HL-60 (cell line): ENCODE results near the gene CHMP1A.

Source experiments
- DNase-seq, 2 experiments: peaks; one replicate each; pipeline ENCODE4 v3.0.0-alpha.2; 2010 to 2020; ENCODE audit warnings: low read depth in 1 of 2, low spot score in 1 of 2
- H3K27ac ChIP-seq: fragments of 250-450 bp; sonication (Bioruptor Pico); replicated peaks from 2 replicates; pipeline ENCODE4 v1.5.1; 2020; ENCODE audit warnings: mild to moderate bottlenecking, moderate library complexity
- H3K27me3 ChIP-seq: fragments of 250-450 bp; sonication (Bioruptor Pico); 2 replicates; pipeline ENCODE4 v1.5.1; 2021; ENCODE audit warnings: mild to moderate bottlenecking, moderate library complexity; ENCODE audit not compliant: insufficient read depth, poor library complexity, severe bottlenecking
- H3K4me3 ChIP-seq: replicated peaks from 2 replicates; pipeline ENCODE4 v1.5.1; 2011; ENCODE audit warnings: mild to moderate bottlenecking, control low read depth, low read length; ENCODE audit not compliant: insufficient read depth
- GABPA ChIP-seq: IDR thresholded peaks from 2 replicates; pipeline ENCODE4 v1.6.1; 2012; ENCODE audit warnings: low read depth
- POLR2AphosphoS5 ChIP-seq: IDR thresholded peaks from 2 replicates; pipeline ENCODE4 v1.6.1; 2012; ENCODE audit warnings: low read depth
- SPI1 ChIP-seq: IDR thresholded peaks from 2 replicates; pipeline ENCODE4 v1.6.1; 2012; ENCODE audit warnings: low read depth, mild to moderate bottlenecking, borderline replicate concordance
- TF ChIP-seq, protein P1 (sequence below): IDR thresholded peaks from one replicate; pipeline ENCODE4 v1.5.1; 2011; ENCODE audit warnings: low read length, control low read depth, inconsistent platforms; ENCODE audit not compliant: insufficient read depth
- TF ChIP-seq, protein P2 (sequence below): IDR thresholded peaks from 2 replicates; pipeline ENCODE4 v1.6.1; 2012; ENCODE audit warnings: low read depth; ENCODE audit not compliant: insufficient replicate concordance

CHMP1A gene

DNA sequence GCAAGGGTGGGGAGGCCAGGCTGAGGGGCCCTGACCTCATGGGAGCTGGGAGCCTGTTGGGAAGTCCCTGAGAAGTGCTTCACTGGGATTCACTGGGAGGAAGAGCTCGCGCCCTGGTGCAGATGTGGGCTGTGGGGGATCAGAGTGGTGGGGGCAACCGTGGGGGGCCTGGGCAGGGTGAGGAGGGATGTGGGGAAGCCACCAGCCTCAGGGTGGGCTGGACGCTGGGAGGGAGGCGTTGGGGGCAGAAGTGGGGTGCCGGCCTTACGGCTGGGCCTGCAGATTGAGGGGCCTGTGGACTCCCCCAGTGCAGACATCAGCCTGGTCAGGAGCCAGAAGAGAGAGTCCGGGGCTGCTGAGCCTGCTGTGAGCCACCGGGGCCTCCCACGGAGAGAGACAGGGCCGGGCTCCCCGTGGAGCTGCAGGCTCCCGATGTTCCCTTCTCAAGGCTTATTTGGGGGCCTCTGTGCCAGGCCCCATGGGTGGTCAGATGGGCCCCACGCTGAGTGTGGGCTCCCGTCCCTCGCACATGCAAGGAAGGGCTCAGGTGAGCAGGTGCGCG is 36.3 kb downstream of the CHMP1A start:
- TF ChIP-seq GABPA = no peak
- TF ChIP-seq SPI1 = no peak
- no peak for TF ChIP-seq POLR2AphosphoS5
- TF ChIP-seq, protein P1, sequence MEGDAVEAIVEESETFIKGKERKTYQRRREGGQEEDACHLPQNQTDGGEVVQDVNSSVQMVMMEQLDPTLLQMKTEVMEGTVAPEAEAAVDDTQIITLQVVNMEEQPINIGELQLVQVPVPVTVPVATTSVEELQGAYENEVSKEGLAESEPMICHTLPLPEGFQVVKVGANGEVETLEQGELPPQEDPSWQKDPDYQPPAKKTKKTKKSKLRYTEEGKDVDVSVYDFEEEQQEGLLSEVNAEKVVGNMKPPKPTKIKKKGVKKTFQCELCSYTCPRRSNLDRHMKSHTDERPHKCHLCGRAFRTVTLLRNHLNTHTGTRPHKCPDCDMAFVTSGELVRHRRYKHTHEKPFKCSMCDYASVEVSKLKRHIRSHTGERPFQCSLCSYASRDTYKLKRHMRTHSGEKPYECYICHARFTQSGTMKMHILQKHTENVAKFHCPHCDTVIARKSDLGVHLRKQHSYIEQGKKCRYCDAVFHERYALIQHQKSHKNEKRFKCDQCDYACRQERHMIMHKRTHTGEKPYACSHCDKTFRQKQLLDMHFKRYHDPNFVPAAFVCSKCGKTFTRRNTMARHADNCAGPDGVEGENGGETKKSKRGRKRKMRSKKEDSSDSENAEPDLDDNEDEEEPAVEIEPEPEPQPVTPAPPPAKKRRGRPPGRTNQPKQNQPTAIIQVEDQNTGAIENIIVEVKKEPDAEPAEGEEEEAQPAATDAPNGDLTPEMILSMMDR = no peak
- no peak for DNase-seq
- Histone ChIP-seq H3K27me3 (no peaks in the 10 kb centered on the region), H3K4me3 (no peak overlapping the region), H3K27ac (no peak overlapping the region)

DNA sequence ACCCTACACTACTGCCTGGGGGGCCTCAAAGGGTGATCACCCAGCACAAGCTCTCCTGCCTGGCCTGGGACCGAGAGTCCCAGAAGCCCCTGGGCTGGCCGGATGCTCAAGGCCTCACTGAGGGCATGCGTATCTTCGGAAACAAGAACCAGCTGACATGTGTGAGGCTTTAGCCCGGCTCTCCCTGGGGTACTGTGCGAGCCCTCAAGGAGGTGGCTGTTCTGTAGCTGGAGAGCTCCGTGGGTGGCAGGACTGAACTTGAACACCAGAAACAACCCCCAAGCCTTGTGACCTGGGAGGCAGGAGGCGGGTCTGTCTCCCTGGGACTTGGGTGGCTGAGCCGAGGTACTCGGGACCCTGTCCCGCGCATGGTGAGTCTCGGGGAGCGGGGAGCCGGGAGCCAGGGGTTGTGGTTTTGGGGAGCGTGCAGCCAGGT is 37.1 kb downstream of the CHMP1A start:
- H3K27ac ChIP-seq = no peak overlapping the region
- H3K4me3 ChIP-seq = no peak overlapping the region
- no peaks in the 10 kb centered on the region for H3K27me3 ChIP-seq
- no peak for DNase-seq
- TF ChIP-seq GABPA (no peak), SPI1 (no peak), POLR2AphosphoS5 (no peak)
- TF ChIP-seq, protein P1 = no peak
- TF ChIP-seq, protein P2, sequence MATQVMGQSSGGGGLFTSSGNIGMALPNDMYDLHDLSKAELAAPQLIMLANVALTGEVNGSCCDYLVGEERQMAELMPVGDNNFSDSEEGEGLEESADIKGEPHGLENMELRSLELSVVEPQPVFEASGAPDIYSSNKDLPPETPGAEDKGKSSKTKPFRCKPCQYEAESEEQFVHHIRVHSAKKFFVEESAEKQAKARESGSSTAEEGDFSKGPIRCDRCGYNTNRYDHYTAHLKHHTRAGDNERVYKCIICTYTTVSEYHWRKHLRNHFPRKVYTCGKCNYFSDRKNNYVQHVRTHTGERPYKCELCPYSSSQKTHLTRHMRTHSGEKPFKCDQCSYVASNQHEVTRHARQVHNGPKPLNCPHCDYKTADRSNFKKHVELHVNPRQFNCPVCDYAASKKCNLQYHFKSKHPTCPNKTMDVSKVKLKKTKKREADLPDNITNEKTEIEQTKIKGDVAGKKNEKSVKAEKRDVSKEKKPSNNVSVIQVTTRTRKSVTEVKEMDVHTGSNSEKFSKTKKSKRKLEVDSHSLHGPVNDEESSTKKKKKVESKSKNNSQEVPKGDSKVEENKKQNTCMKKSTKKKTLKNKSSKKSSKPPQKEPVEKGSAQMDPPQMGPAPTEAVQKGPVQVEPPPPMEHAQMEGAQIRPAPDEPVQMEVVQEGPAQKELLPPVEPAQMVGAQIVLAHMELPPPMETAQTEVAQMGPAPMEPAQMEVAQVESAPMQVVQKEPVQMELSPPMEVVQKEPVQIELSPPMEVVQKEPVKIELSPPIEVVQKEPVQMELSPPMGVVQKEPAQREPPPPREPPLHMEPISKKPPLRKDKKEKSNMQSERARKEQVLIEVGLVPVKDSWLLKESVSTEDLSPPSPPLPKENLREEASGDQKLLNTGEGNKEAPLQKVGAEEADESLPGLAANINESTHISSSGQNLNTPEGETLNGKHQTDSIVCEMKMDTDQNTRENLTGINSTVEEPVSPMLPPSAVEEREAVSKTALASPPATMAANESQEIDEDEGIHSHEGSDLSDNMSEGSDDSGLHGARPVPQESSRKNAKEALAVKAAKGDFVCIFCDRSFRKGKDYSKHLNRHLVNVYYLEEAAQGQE = no peak

DNA sequence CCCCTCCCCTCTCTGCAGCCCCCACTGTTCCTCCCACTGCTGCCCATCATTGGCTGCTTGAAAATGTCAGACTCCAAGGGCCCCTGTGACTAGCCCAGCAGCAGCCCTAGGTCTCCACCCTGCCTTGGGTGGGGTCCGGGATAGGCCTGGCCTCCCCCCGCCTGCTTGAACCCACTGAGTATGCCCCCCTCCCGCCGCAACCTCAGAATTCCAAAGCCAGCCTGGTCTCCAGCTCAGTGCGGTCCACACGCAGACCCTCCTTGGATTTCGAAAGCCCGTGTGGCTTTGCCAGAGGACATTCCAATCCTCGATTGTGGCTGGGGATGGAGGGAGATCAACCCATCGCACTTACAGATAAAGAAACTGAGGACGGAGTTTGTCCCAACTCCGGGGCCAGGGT is 37.7 kb downstream of the CHMP1A start:
- no peaks in the 10 kb centered on the region for H3K27me3 ChIP-seq
- no peak for TF ChIP-seq POLR2AphosphoS5
- TF ChIP-seq, protein P1 = no peak
- TF ChIP-seq GABPA = no peak
- no peak overlapping the region for H3K4me3 ChIP-seq
- DNase-seq = no peak
- no peak overlapping the region for H3K27ac ChIP-seq

DNA sequence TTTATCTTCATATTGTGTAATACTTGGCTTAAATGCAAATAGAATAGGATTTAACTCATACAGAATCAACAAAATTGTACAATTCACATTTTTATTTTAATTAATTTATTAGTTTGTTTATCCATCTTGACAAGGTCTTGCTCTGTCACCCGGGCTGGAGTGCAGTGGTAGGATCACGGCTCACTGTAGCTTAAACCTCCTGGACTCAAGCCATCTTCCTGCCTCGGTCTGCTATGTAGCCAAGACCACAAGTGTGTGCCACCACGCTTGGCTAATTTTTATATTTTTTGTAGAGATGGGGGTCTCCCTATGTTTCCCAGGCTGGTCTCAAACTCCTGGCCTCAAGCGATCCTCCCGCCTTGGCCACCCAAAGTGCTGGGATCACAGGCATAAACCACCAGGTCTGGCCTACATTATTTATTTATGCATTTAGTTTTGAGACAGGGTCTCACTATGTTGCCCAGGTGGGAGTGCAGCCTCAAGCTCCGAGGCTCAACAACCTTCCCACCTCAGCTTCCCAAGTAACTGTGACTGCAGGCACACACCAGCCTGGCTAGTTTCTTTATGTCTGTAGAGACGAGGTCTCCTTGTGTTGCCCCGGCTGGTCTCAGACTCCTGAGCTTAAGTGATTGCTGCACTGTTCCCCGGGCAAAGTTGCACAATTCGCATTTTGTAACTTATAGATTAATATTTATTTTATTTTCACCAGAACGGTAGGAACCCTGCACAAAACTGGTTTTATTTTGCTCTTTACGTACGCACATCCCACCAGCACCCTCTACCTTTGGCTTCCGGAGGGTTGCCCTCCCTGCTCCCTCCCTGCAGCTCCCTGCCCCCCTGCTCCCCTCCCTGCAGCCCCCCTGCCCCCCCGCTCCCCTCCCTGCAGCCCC is 39.2 kb downstream of the CHMP1A start:
- TF ChIP-seq SPI1 (no peak), GABPA (no peak), POLR2AphosphoS5 (no peak)
- TF ChIP-seq, protein P1 = no peak
- TF ChIP-seq, protein P2 = no peak
- no peaks in the 10 kb centered on the region for H3K27me3 ChIP-seq
- no peak for DNase-seq
- no peak overlapping the region for H3K27ac ChIP-seq
- no peak overlapping the region for H3K4me3 ChIP-seq
